Natural killer cell (primary cell): ENCODE data around the gene PSMA8. TPM values are rescaled to one million over a fixed set of nuclear protein-coding genes. Genes with fewer than 3 reads are reported as not detected.

ENCODE experiments used
- ATAC-seq, 3 donors: fragments of 150-1000 bp in 2 of 3; fragments of 200-7000 bp in 1 of 3; cut with Tn5 transposase; 1 replicate in 1 of 3; 2 replicates in 2 of 3; pipeline ENCODE4 v1.10.0; 2021; ENCODE audit warnings: mild to moderate bottlenecking in 2 of 3, moderate library complexity in 2 of 3
- DNase-seq, 2 donors: peaks; one replicate each; pipeline versions ENCODE4 v3.0.0 to v3.0.0-alpha.2; 2013 to 2021; ENCODE audit warnings: mixed read lengths in 1 of 2
- H3K27ac ChIP-seq: one replicate; pipeline ENCODE4 v1.5.1; 2013; ENCODE audit warnings: mild to moderate bottlenecking, low read length
- H3K27me3 ChIP-seq: one replicate; pipeline ENCODE4 v1.6.1; 2013; ENCODE audit warnings: low read length; ENCODE audit not compliant: control insufficient read depth, insufficient read depth
- H3K36me3 ChIP-seq: one replicate; pipeline ENCODE4 v1.6.1; 2013; ENCODE audit warnings: low read length; ENCODE audit not compliant: control insufficient read depth, insufficient read depth
- H3K4me1 ChIP-seq: one replicate; pipeline ENCODE4 v1.6.1; 2013; ENCODE audit warnings: low read length; ENCODE audit not compliant: control insufficient read depth, insufficient read depth
- H3K4me3 ChIP-seq: one replicate; pipeline ENCODE4 v1.5.1; 2013; ENCODE audit warnings: low read length
- H3K9me3 ChIP-seq: one replicate; pipeline ENCODE4 v1.6.1; 2013; ENCODE audit warnings: low read length; ENCODE audit not compliant: control insufficient read depth, insufficient read depth
- H3K27ac Mint-ChIP-seq, 2 donors: one replicate each; pipeline ENCODE4 v1.8.0; 2022; ENCODE audit warnings: mild to moderate bottlenecking in 2 of 2, mixed read lengths in 2 of 2, moderate library complexity in 1 of 2
- H3K27me3 Mint-ChIP-seq, 2 donors: one replicate each; pipeline ENCODE4 v1.8.0; 2022; ENCODE audit warnings: low read depth in 2 of 2, mixed read lengths in 2 of 2
- H3K36me3 Mint-ChIP-seq: one replicate; pipeline ENCODE4 v1.8.0; 2022; ENCODE audit warnings: mixed read lengths
- H3K4me1 Mint-ChIP-seq, 2 donors: one replicate each; pipeline ENCODE4 v1.8.0; 2022; ENCODE audit warnings: mixed read lengths in 2 of 2
- H3K4me3 Mint-ChIP-seq: one replicate; pipeline ENCODE4 v1.8.0; 2022; ENCODE audit warnings: mild to moderate bottlenecking, moderate library complexity, mixed read lengths
- H3K9me3 Mint-ChIP-seq, 2 donors: one replicate each; pipeline ENCODE4 v1.8.0; 2022; ENCODE audit warnings: mixed read lengths in 2 of 2
- CTCF ChIP-seq: fragments of 200-600 bp; IDR thresholded peaks from one replicate; pipeline ENCODE4 v1.8.0; 2022; ENCODE audit warnings: antibody characterized with exemption
- WGBS: methylation state at CpG from one replicate; pipeline ENCODE4 v1.1.7; 2013; ENCODE audit warnings: missing lambda C conversion rate; ENCODE audit not compliant: insufficient coverage; 5-methylcytosine and 5-hydroxymethylcytosine counted together
- intact Hi-C: fragments of 100-400 bp; cut with micrococcal nuclease; formaldehyde crosslinking; loops from one replicate; pipeline ENCODE4 v1.14.2; 2022
- total RNA-seq, 4 donors: library from RNA; stranded (reverse); fragments of 120-200 nt in 1 of 4; gene quantifications; one replicate each; pipeline versions ENCODE4 v1.2.3 to v1.2.4, GENCODE V29; 2013 to 2022

Gene PSMA8
- total RNA-seq, 3 donors from 2014 or later (not counting 1 experiment from before 2014, with no cell fraction given) = 1.3 TPM; not detected in 2

GRCh38 chr18:26089293-26090129 is 44.2 kb upstream of the PSMA8 start:
- Histone ChIP-seq H3K4me1 (peaks cover 13% of the 10 kb centered on the region), H3K27ac (peak overlapping the region; percentile 57), H3K27me3 (no peaks in the 10 kb centered on the region), H3K4me3 (peak overlapping the region; percentile 100), H3K36me3 (peaks cover 22% of the 10 kb centered on the region), H3K9me3 (no peaks in the 10 kb centered on the region)
- H3K4me3 Mint-ChIP-seq = peak overlapping the region; percentile 93
- intact Hi-C loops = loop anchor here (5.0 kb wide), 1 partner anchor 88 kb away; no protein-coding TSS in a partner anchor
- H3K27ac Mint-ChIP-seq = peak overlapping the region; percentile 95 to 96
- ATAC-seq (peak in 2 of 3 donors; percentile 0), DNase-seq (peak; percentile 16 to 40)
- WGBS = 3% methylated on average over 35 of the region's 35 CpGs
- TF ChIP-seq CTCF = no peak
- no peaks in the 10 kb centered on the region for H3K9me3 Mint-ChIP-seq
- H3K4me1 Mint-ChIP-seq = peaks cover 33 to 38% of the 10 kb centered on the region in 2 donors
- H3K36me3 Mint-ChIP-seq = peaks cover 6% of the 10 kb centered on the region
- H3K27me3 Mint-ChIP-seq = no peaks in the 10 kb centered on the region

- Histone ChIP-seq H3K27ac (peak within 1 kb of the TSS; percentile 99), H3K4me3 (peak within 1 kb of the TSS; percentile 100), H3K9me3 (no peaks in the 10 kb centered on the region), H3K27me3 (no peaks in the 10 kb centered on the region), H3K36me3 (peaks cover 15% of the 10 kb centered on the region), H3K4me1 (peaks cover 13% of the 10 kb centered on the region)
- TF ChIP-seq CTCF = no peak
- Mint-ChIP-seq H3K27ac (peak within 1 kb of the TSS; percentile 95 to 96), H3K27me3 (no peaks in the 10 kb centered on the region), H3K9me3 (no peaks in the 10 kb centered on the region), H3K4me1 (peaks cover 30 to 38% of the 10 kb centered on the region in 2 donors), H3K36me3 (peaks cover 6% of the 10 kb centered on the region), H3K4me3 (peak within 1 kb of the TSS; percentile 93)
- intact Hi-C loops = loop anchor here (1.0 to 5.0 kb wide), 2 partner anchors 87 to 136 kb away; partner anchors contain the start of gene TAF4B
- WGBS = under 1% methylated on average over 89 of the region's 89 CpGs
- ATAC-seq (peak; percentile 83 to 94 (median 86)), DNase-seq (peak; percentile 84 to 95)
Observed at GRCh38 chr18:26090130-26091046, 43.3 kb upstream of the PSMA8 start, which contains the start of gene SS18. Gene SS18 (minus strand): TSS chr18:26090613. CDS start chr18:26090569, 44 bp downstream.

- Mint-ChIP-seq H3K9me3 (no peaks in the 10 kb centered on the region), H3K4me1 (peaks cover 30 to 38% of the 10 kb centered on the region in 2 donors), H3K27me3 (no peaks in the 10 kb centered on the region), H3K36me3 (peaks cover 6% of the 10 kb centered on the region), H3K27ac (peak overlapping the region; percentile 95 to 96), H3K4me3 (peak overlapping the region; percentile 93)
- H3K36me3 ChIP-seq = peaks cover 8% of the 10 kb centered on the region
- H3K27ac ChIP-seq = peak overlapping the region; percentile 99
- no peak for TF ChIP-seq CTCF
- H3K4me1 ChIP-seq = peaks cover 13% of the 10 kb centered on the region
- WGBS = 4% methylated on average over 27 of the region's 29 CpGs
- intact Hi-C loops = loop anchor here (1.0 to 5.0 kb wide), 2 partner anchors 86 to 135 kb away; partner anchors contain the start of gene TAF4B
- peak overlapping the region; percentile 100 for H3K4me3 ChIP-seq
- ATAC-seq (peak; percentile 25 to 41 (median 29)), DNase-seq (peak in 1 of 2 donors; percentile 85)
- H3K9me3 ChIP-seq = no peaks in the 10 kb centered on the region
- no peaks in the 10 kb centered on the region for H3K27me3 ChIP-seq
Observed at GRCh38 chr18:26091047-26091630, 42.5 kb upstream of the PSMA8 start.
